Endothelial cell of coronary artery (primary cell): ENCODE measurements around the gene ARL14EPL. TPM values are rescaled to one million over a fixed set of nuclear protein-coding genes. Genes with fewer than 3 reads are reported as not detected.

Experiments used
- total RNA-seq: library from RNA; depleted of rRNA; stranded (reverse); fragments of >200 nt; gene quantifications from 2 replicates; pipeline ENCODE4 v1.2.3, GENCODE V29; 2014

ARL14EPL gene
- total RNA-seq, result 0.18 TPM in 1 of 2 replicates, not detected in the other

DNA sequence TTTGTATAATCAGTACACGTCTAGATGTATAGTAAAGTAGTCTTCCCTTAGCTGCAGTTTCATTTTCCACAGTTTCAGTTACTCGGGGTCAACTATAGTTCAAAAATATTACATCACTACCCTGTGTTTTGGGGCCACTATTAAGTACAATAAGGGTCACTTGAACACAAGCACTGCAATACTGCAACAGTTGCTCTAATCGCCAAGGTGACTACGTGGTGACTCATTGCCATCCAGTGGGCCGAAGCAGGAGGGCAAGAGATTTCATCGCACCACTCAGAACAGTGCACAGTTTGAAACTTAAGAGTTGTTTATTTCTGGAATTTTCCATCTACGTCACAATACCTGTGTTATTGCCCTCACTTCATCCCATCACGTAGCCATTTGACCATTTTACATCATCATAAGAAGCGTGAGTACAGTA is at the start of gene ARL14EPL:
TSS of gene ARL14EPL (plus strand) at position 379 of the 424 bp plus-strand sequence. CDS start 18,994 bp downstream, outside the sequence.

DNA sequence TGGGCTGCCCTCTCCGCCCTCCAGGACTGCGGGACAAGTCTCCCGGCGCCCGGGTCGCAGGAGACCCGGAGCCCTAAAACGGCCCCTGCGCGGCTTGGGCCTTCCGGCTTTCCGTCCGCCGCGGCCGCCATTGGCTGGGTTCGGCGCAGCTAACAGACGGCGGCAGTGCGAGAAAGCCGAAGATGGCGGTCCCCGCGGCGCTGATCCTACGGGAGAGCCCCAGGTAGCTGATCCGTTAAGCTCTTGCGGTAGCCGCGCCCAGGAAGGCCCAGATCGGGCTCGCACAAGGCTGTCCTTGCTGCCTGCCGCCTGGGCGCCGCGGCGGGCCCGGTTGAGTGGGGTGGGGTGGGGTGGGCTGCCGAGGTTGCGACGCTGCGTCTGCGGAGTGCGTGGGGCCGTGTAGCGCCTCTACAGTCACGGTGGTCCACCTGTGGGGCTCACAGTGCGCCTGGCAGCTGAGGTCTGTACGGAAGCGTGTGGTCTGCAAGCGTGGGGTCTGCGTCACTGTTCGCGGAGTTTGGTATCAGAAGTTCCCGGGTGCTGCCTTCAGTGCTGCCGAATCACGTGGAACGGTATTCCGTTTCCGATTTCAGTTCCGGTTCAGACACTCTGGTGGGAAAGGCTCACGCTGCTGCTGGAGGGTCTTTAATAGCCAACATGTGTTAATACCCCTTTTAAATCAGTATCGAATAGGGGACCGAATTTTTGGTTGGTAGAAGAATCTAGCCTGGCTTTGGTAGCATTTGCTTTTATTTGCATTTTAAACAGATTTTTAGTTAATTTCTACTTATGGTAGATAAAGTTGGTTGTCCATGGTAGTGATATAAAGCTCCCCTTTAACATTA is 52.8 kb downstream of the ARL14EPL start, which contains the start of gene COMMD10:
TSS of gene COMMD10 (plus strand) at position 155 of the 845 bp plus-strand sequence.

Other genes with a start within 250 kb of the ARL14EPL start
- gene CDO1, start 215.8 kb upstream of the ARL14EPL start, total RNA-seq, result 1.0 and 2.0 TPM in 2 replicates
- 24.7 and 35.1 TPM in 2 replicates for gene ATG12, start 190.9 kb upstream of the ARL14EPL start, total RNA-seq
- 66.5 and 69.5 TPM in 2 replicates for gene AP3S1, start 190.5 kb upstream of the ARL14EPL start, total RNA-seq
- 0.09 TPM in 2 replicates for gene LVRN, start 70.0 kb upstream of the ARL14EPL start, total RNA-seq
- 36.7 and 38.9 TPM in 2 replicates for gene COMMD10, start 52.6 kb downstream of the ARL14EPL start, total RNA-seq